ENCODE results near the gene IL16. TPM values are rescaled to one million over a fixed set of nuclear protein-coding genes. Genes with fewer than 3 reads are reported as not detected.

Gene IL16
- total RNA-seq = 0.12 TPM in 1 of 2 replicates, not detected in the other

GRCh38 chr15:81196576-81197254 is at the start of gene IL16:
Gene IL16 (plus strand): TSS chr15:81196879. CDS start chr15:81225400, 28,521 bp downstream.
- no peak for DNase-seq (ENCODE audit: low read depth)
- TF ChIP-seq CTCF (conservative IDR thresholded peaks at IDR 0.05; ENCODE audit: low read depth, low read length) = no peak
- H3K4me3 ChIP-seq (ENCODE audit: low read depth, low read length) = no peak within 1 kb of the TSS

DNA sequence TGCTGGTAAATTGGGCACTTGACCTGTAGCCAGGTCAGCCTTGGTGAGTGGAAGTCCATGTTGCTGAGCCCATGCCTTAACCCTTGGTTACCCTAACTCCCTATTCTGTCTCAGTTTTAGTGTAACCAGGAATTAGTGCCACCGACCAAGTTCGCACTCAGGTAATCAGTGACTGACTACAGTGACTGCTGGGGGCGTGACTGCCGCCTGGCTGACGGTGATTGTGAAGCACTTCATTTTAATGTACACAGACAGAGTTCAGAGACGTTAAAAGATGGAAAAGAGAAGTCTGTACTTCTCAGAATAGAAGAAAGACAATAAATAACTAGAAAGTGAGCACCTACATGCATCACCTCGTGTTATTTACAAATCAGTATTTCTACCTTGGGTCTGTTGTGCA is 45.3 kb upstream of the IL16 start:
- no peak for TF ChIP-seq CTCF (conservative IDR thresholded peaks at IDR 0.05; ENCODE audit: low read depth, low read length)
- DNase-seq (ENCODE audit: low read depth) = no peak
- H3K4me3 ChIP-seq (ENCODE audit: low read depth, low read length) = no peak overlapping the region

GRCh38 chr15:81152339-81152738 is 44.3 kb upstream of the IL16 start:
- no peak for DNase-seq (ENCODE audit: low read depth)
- H3K4me3 ChIP-seq (ENCODE audit: low read depth, low read length) = no peak overlapping the region
- TF ChIP-seq CTCF (conservative IDR thresholded peaks at IDR 0.05; ENCODE audit: low read depth, low read length) = no peak

DNA sequence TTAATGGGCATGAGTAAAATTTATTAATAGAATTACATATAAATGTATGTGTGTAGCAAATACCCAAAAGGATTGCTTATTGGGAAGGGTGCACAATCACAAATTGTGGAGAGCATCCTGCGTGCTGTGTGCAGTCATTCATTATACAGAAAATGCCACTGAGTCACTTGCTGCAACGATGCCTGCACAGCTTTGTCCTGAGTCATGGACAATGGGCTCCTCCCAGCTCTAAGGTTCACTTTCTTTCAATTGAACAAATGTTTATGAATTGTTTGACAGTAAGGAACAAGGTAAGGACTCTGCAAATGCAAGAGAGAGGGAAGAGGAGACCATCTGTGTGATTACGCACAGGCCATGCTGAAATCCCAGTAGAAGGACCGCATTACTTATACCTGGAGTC is 43.9 kb upstream of the IL16 start:
- no peak for TF ChIP-seq CTCF (conservative IDR thresholded peaks at IDR 0.05; ENCODE audit: low read depth, low read length)
- DNase-seq (ENCODE audit: low read depth) = no peak

GRCh38 chr15:81155375-81156218 is 41.1 kb upstream of the IL16 start:
- peak; percentile 72 for TF ChIP-seq CTCF (conservative IDR thresholded peaks at IDR 0.05; ENCODE audit: low read depth, low read length)
- DNase-seq (ENCODE audit: low read depth) = peak; percentile 42
- no peak overlapping the region for H3K4me3 ChIP-seq (ENCODE audit: low read depth, low read length)

More for the DNA sequence above, 43.9 kb upstream of the IL16 start:
- no peak overlapping the region for H3K4me3 ChIP-seq (ENCODE audit: low read depth, low read length)

- DNase-seq (ENCODE audit: low read depth) = no peak
- no peak overlapping the region for H3K4me3 ChIP-seq (ENCODE audit: low read depth, low read length)
- no peak for TF ChIP-seq CTCF (conservative IDR thresholded peaks at IDR 0.05; ENCODE audit: low read depth, low read length)
Observed at GRCh38 chr15:81156324-81156723, 40.4 kb upstream of the IL16 start.

Data from epithelial cell of proximal tubule (primary cell).